Endothelial cell (in vitro differentiated cells): Measurements from ENCODE around the gene ADIPOR2. TPM values are rescaled to one million over a fixed set of nuclear protein-coding genes. Genes with fewer than 3 reads are reported as not detected.

Experiments used
- DNase-seq: peaks from one replicate; pipeline ENCODE4 v3.0.0; 2021; ENCODE audit warnings: low spot score
- H3K27ac Mint-ChIP-seq: one replicate; pipeline ENCODE4 v1.8.0; 2021; ENCODE audit warnings: mixed read lengths, inconsistent platforms; ENCODE audit not compliant: unreplicated experiment
- H3K27me3 Mint-ChIP-seq: one replicate; pipeline ENCODE4 v1.8.0; 2021; ENCODE audit warnings: mild to moderate bottlenecking, moderate library complexity, mixed read lengths, inconsistent platforms; ENCODE audit not compliant: unreplicated experiment
- H3K36me3 Mint-ChIP-seq: one replicate; pipeline ENCODE4 v1.8.0; 2021; ENCODE audit warnings: mild to moderate bottlenecking, low read depth, mixed read lengths, inconsistent platforms; ENCODE audit not compliant: unreplicated experiment
- H3K4me1 Mint-ChIP-seq: one replicate; pipeline ENCODE4 v1.8.0; 2021; ENCODE audit warnings: mild to moderate bottlenecking, mixed read lengths, inconsistent platforms; ENCODE audit not compliant: unreplicated experiment
- H3K4me3 Mint-ChIP-seq: one replicate; pipeline ENCODE4 v1.8.0; 2021; ENCODE audit warnings: mild to moderate bottlenecking, mixed read lengths, inconsistent platforms; ENCODE audit not compliant: unreplicated experiment
- H3K9me3 Mint-ChIP-seq: one replicate; pipeline ENCODE4 v1.8.0; 2021; ENCODE audit warnings: mixed read lengths, inconsistent platforms; ENCODE audit not compliant: unreplicated experiment
- total RNA-seq: library from RNA; stranded (reverse); fragmentation: NEBNext Ultra II Directional; extraction: Animal tissue kit (Norgen Biotek cat#: 25700); gene quantifications from one replicate; pipeline ENCODE4 v1.2.1, GENCODE V29; 2021; ENCODE audit not compliant: unreplicated experiment
- TF ChIP-seq, protein P1 (sequence below): fragments of 200-600 bp; sonication (generic); IDR thresholded peaks from one replicate; pipeline ENCODE4 v1.5.0; 2021; ENCODE audit warnings: antibody characterized with exemption; ENCODE audit not compliant: unreplicated experiment

The ADIPOR2 gene
- total RNA-seq, 1 donor from 2014 or later: 41.8 TPM

GRCh38 chr12:1801303-1801975 is 110.6 kb downstream of the ADIPOR2 start:
- H3K9me3 Mint-ChIP-seq: no peaks in the 10 kb centered on the region
- peaks cover 7% of the 10 kb centered on the region for H3K36me3 Mint-ChIP-seq
- no peak overlapping the region for H3K4me3 Mint-ChIP-seq
- TF ChIP-seq, protein P1, sequence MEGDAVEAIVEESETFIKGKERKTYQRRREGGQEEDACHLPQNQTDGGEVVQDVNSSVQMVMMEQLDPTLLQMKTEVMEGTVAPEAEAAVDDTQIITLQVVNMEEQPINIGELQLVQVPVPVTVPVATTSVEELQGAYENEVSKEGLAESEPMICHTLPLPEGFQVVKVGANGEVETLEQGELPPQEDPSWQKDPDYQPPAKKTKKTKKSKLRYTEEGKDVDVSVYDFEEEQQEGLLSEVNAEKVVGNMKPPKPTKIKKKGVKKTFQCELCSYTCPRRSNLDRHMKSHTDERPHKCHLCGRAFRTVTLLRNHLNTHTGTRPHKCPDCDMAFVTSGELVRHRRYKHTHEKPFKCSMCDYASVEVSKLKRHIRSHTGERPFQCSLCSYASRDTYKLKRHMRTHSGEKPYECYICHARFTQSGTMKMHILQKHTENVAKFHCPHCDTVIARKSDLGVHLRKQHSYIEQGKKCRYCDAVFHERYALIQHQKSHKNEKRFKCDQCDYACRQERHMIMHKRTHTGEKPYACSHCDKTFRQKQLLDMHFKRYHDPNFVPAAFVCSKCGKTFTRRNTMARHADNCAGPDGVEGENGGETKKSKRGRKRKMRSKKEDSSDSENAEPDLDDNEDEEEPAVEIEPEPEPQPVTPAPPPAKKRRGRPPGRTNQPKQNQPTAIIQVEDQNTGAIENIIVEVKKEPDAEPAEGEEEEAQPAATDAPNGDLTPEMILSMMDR: no peak
- no peak overlapping the region for H3K27ac Mint-ChIP-seq
- H3K4me1 Mint-ChIP-seq: no peaks in the 10 kb centered on the region
- no peak for DNase-seq
- H3K27me3 Mint-ChIP-seq: peaks cover 2% of the 10 kb centered on the region

GRCh38 chr12:1803736-1804135 is 112.9 kb downstream of the ADIPOR2 start:
- H3K4me3 Mint-ChIP-seq: no peak overlapping the region

DNA sequence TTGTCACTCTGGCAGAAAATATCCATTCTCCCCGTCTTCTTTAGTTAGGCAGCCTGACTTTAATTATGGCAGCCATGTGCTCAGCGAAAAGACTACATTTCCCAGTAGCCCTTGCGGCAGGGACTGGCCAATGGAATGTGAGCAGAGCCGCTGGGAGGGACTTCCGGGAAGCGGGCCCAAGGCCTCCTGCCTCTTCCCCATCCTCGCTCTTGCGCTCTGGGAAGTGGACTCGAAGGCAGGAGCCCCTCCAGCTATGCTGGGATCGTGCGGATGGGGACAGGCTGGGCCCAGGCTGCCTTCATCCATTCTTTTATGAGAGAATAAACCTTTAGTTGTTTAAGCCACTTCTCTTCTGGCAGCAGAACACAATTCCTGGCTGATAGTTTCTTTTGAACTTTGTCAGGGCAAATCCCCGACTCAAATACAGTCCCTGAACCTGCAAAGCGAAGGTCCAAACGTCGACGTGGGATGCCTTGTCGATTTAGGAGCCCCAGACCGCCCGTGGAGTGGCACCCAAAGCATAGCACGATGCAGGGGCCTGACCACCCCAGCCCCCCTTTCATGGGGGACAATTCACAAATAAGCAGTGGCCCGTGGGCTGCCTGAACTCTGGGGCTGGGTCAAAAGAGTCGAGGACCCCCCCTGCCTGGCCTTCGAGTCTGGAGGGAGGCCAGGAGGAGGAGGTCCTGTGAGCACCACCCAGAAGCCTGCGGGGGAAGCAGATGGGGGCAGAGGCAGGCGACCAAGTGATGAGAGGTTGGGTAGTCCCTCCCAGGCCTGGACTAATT is 113.9 kb downstream of the ADIPOR2 start:
- H3K27ac Mint-ChIP-seq: no peak overlapping the region
- peaks cover 5% of the 10 kb centered on the region for H3K27me3 Mint-ChIP-seq
- H3K36me3 Mint-ChIP-seq: peaks cover 7% of the 10 kb centered on the region
- DNase-seq: peak; percentile 83
- no peaks in the 10 kb centered on the region for H3K9me3 Mint-ChIP-seq
- no peaks in the 10 kb centered on the region for H3K4me1 Mint-ChIP-seq
- no peak overlapping the region for H3K4me3 Mint-ChIP-seq
- TF ChIP-seq, protein P1: no peak

More at GRCh38 chr12:1803736-1804135, 112.9 kb downstream of the ADIPOR2 start:
- TF ChIP-seq, protein P1: no peak
- Mint-ChIP-seq H3K27me3 (peaks cover 5% of the 10 kb centered on the region), H3K36me3 (peaks cover 7% of the 10 kb centered on the region), H3K9me3 (no peaks in the 10 kb centered on the region), H3K4me1 (no peaks in the 10 kb centered on the region), H3K27ac (no peak overlapping the region)
- no peak for DNase-seq

DNA sequence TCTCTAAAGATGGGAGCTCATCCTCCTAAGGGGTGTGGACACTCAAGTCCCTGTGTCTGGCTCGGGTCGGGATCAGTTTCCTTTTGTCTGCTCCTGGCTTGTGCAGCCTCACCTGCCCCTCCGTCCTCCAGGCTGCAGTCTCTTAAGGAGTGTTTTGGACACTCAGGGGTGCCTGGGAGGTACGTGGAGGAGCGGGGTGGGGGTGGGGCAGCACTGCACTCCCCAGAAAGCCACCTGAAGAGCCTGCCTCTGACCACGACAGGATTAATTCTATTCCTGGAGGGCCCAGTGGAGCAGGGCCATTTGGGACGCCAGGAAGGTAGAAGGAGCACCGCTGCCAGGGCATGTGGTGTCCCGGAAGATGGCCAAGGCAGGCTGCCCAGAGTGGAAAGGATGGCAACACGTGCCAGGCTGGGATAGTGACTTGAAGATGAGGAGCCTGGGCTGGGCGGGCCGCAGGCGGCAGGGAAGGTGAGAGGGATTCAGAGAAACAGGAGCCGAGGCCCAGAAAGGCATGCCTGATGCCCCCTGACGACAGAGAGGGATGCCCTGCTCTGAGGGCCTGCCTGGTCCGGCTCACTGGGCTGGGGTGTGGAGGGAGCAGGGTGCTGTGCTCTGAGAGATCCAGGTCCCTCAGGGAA is 114.7 kb downstream of the ADIPOR2 start:
- TF ChIP-seq, protein P1: no peak
- H3K4me1 Mint-ChIP-seq: no peaks in the 10 kb centered on the region
- no peaks in the 10 kb centered on the region for H3K9me3 Mint-ChIP-seq
- peaks cover 7% of the 10 kb centered on the region for H3K36me3 Mint-ChIP-seq
- H3K27me3 Mint-ChIP-seq: peaks cover 5% of the 10 kb centered on the region
- no peak overlapping the region for H3K27ac Mint-ChIP-seq
- no peak overlapping the region for H3K4me3 Mint-ChIP-seq
- no peak for DNase-seq
